ENCODE results near the gene HMGB1. TPM values are rescaled to one million over a fixed set of nuclear protein-coding genes. Genes with fewer than 3 reads are reported as not detected.

The HMGB1 gene
- total and polyA plus RNA-seq, 2 donors (not counting 3 experiments of a cell fraction or from before 2014, with no cell fraction given): 111 to 670 TPM

DNA sequence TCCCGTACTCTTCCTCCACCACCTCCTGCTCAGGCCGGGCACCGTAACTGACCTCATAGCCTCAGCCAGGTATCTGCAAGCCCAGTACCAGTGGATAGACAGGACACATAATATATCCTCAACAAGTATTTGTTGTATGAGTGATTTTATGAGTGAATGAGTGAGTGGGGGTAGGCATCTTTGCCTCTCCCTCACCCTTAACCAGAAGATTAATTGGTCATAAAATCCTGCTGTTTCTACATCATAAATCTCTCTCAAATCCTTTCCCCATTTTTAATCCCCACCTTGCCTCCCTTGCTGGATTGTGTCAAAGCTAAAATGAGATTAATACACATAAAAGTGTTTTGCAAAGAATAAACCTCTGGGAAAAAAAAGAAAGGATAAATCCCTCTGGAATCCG is 44.4 kb upstream of the HMGB1 start:
- H3K27ac ChIP-seq (ENCODE audit: insufficient read depth, low read depth, low read length): no peak overlapping the region
- POLR2A ChIA-PET: no interaction called here
- no peaks in the 10 kb centered on the region for H3K9me3 ChIP-seq (replicated peaks; ENCODE audit: control insufficient read depth, insufficient read depth, low read length)
- FAIRE-seq (no peak), DNase-seq (ENCODE audit: low read depth, low spot score) (no peak)
- H3K4me3 ChIP-seq (replicated peaks in 1 of 3; ENCODE audit: insufficient read depth in 1 of 3, low read depth in 1 of 3, low read length in 3 of 3): no peak overlapping the region
- no peaks in the 10 kb centered on the region for H3K79me2 ChIP-seq (ENCODE audit: control insufficient read depth, insufficient read depth, low read length)
- H3K4me2 ChIP-seq (ENCODE audit: insufficient read depth, low read length): no peak overlapping the region
- CTCF ChIA-PET: no interaction called here
- BruUV-seq (replicated peaks): no TSS peak
- peaks cover 0 to 2% of the 10 kb centered on the region in 2 experiments for H3K27me3 ChIP-seq (ENCODE audit: control insufficient read depth in 2 of 2, insufficient read depth in 2 of 2, low read length in 2 of 2)
- H3K36me3 ChIP-seq (ENCODE audit: control insufficient read depth in 2 of 2, extremely low read depth in 1 of 2, insufficient read depth in 2 of 2, low read length in 2 of 2): no peaks in the 10 kb centered on the region
- dilution Hi-C loops (cut with MboI; ENCODE audit: extremely low pct_ligation_motif_present, low sequenced_read_pairs) (no loop called here), intact Hi-C loops (cut with micrococcal nuclease) (no loop called here)
- H3K9me1 ChIP-seq (replicated peaks; ENCODE audit: control insufficient read depth, extremely low read depth, insufficient read depth, low read length): no peaks in the 10 kb centered on the region
- H3K4me1 ChIP-seq (ENCODE audit: control insufficient read depth, extremely low read depth, insufficient read depth, low read length): no peaks in the 10 kb centered on the region
- H2AFZ ChIP-seq (ENCODE audit: low read depth, low read length): no peak overlapping the region
- TF ChIP-seq, protein P1, sequence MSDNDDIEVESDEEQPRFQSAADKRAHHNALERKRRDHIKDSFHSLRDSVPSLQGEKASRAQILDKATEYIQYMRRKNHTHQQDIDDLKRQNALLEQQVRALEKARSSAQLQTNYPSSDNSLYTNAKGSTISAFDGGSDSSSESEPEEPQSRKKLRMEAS (IDR thresholded peaks at IDR 0.05; ENCODE audit: insufficient read depth, insufficient read length): no peak
- TF ChIP-seq MYC (IDR thresholded peaks at IDR 0.05; ENCODE audit: low read depth, low read length): no peak
- no peak overlapping the region for H3K9ac ChIP-seq (replicated peaks; ENCODE audit: extremely low read depth, insufficient read depth, low read length)
- H4K20me1 ChIP-seq (replicated peaks; ENCODE audit: control insufficient read depth, extremely low read depth, insufficient read depth, low read length): no peaks in the 10 kb centered on the region

- no TSS peak for BruUV-seq (replicated peaks)
- H3K9me3 ChIP-seq (replicated peaks; ENCODE audit: control insufficient read depth, insufficient read depth, low read length): no peaks in the 10 kb centered on the region
- FAIRE-seq: no peak
- no peak overlapping the region for H2AFZ ChIP-seq (ENCODE audit: low read depth, low read length)
- ChIA-PET POLR2A (no interaction called here), CTCF (no interaction called here)
- dilution Hi-C loops (cut with MboI; ENCODE audit: extremely low pct_ligation_motif_present, low sequenced_read_pairs) (no loop called here), intact Hi-C loops (cut with micrococcal nuclease) (no loop called here)
- no peak overlapping the region for H3K4me3 ChIP-seq (replicated peaks in 1 of 3; ENCODE audit: insufficient read depth in 1 of 3, low read depth in 1 of 3, low read length in 3 of 3)
- H3K4me1 ChIP-seq (ENCODE audit: control insufficient read depth, extremely low read depth, insufficient read depth, low read length): no peaks in the 10 kb centered on the region
- H3K9me1 ChIP-seq (replicated peaks; ENCODE audit: control insufficient read depth, extremely low read depth, insufficient read depth, low read length): no peaks in the 10 kb centered on the region
- peaks cover 0 to 2% of the 10 kb centered on the region in 2 experiments for H3K27me3 ChIP-seq (ENCODE audit: control insufficient read depth in 2 of 2, insufficient read depth in 2 of 2, low read length in 2 of 2)
- H3K4me2 ChIP-seq (ENCODE audit: insufficient read depth, low read length): no peak overlapping the region
- no peak overlapping the region for H3K27ac ChIP-seq (ENCODE audit: insufficient read depth, low read depth, low read length)
- TF ChIP-seq EZH2 (IDR thresholded peaks at IDR 0.05; ENCODE audit: borderline replicate concordance, low read depth, low read length, severe bottlenecking) (no peak), FOS (IDR thresholded peaks at IDR 0.05; ENCODE audit: borderline replicate concordance, insufficient read depth, low read length) (no peak), JUN (IDR thresholded peaks at IDR 0.05; ENCODE audit: borderline replicate concordance, insufficient read depth, insufficient read length, low read depth) (no peak)
- H4K20me1 ChIP-seq (replicated peaks; ENCODE audit: control insufficient read depth, extremely low read depth, insufficient read depth, low read length): no peaks in the 10 kb centered on the region
- DNase-seq (ENCODE audit: low read depth, low spot score): no peak
- H3K9ac ChIP-seq (replicated peaks; ENCODE audit: extremely low read depth, insufficient read depth, low read length): no peak overlapping the region
- no peaks in the 10 kb centered on the region for H3K36me3 ChIP-seq (ENCODE audit: control insufficient read depth in 2 of 2, extremely low read depth in 1 of 2, insufficient read depth in 2 of 2, low read length in 2 of 2)
- no peaks in the 10 kb centered on the region for H3K79me2 ChIP-seq (ENCODE audit: control insufficient read depth, insufficient read depth, low read length)
These were observed 43.7 kb upstream of the HMGB1 start for GRCh38 chr13:30509254-30510050.

All from endothelial cell of umbilical vein (primary cell).